Measurements from ENCODE around the gene RSPH10B2. TPM values are rescaled to one million over a fixed set of nuclear protein-coding genes. Genes with fewer than 3 reads are reported as not detected.

The RSPH10B2 gene
- 0.22 TPM in 1 of 2 replicates, not detected in the other for total RNA-seq

DNA sequence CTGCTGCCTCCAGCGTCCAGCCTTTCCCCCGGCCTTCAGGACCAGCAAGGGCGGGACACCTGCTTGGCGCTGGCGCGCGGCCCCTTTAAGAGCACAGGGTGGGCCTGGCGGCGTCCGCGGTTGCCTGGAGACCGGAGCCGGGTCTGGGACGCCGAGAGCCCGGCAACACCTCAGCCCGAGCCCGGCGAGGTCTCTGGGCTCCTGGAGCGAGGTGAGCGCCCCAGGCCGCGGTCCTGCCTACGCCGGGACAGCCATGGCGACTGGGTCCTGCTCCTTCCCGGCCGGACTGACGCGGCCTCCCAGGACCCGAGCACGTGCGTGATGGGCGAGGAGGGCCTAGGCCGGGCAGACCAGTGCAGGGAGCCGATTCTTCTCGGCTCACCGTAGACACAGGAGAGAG is at the start of gene RSPH10B2:
Gene RSPH10B2, plus strand, starts transcription at position 140 of the 400 bp plus-strand sequence. CDS start 3,575 bp downstream, outside the sequence.

DNA sequence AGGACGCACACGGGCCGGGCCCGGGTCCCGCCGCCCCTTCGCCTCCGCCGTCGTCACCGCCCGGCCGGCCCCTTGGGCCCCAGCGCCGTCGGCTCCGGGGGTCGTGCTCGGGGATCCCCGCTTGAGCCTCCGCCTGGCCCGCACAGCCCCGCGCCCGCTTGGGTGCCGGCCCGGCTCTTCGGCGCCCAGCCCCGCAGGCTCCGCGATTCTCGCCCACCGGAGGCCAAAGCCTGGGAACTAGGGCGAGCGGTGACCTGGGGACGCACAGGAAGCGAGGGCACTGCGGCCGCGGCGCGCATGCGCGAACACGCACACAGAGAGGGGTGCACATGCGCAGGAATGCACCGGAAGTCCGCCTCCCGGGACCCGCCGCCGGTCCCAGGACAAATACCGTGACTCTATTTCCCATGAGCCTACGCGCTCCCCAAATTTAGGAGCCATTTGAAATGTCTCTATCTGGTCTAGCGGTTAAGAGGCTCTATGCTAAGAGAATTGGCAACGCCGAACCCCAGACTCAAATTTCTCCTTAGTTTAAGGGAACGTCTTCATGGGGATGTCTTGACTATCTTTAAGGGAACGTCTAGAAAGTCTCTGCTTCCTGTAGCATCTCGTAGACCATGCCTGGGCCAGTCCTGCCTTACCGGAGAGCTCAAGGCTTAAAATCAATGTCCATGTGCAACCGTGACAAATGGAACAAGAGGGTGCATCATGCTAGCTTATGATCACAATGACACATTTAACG is 47.1 kb upstream of the RSPH10B2 start, which contains the start of gene ZNF12:
Gene ZNF12, minus strand, starts transcription at position 282 of the 742 bp plus-strand sequence. CDS start 1,774 bp downstream, outside the sequence.

DNA sequence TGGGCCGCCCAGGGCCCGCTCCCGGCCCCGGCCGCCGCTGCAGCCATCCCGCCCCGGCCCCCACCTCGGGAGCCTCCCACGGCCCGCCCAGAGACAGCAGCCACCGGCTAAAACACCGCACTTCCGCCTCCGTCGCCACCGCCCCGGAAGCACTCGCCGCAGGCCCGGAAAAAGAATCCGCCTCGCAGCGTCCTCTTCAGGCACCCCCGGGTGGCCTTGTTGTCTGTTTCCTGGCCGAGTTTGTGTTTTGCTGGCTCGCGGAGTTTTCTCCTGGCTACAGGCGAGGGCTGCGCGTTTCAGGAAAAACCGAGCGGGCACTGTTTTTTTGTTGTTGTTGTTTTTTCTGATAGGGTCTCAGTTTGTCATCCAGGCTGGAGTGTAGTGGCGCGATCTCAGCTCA is 72.2 kb downstream of the RSPH10B2 start, which contains the start of gene CCZ1B:
Gene CCZ1B, minus strand, starts transcription at position 125 of the 400 bp plus-strand sequence. Its CDS starts 78 bp downstream, at position 47.

Other genes with a start within 250 kb of the RSPH10B2 start
- not detected in 2 replicates for gene GRID2IP, start 202.6 kb upstream of the RSPH10B2 start, total RNA-seq
- 41.1 and 56.0 TPM in 2 replicates for gene ZDHHC4, start 176.6 kb upstream of the RSPH10B2 start, total RNA-seq
- gene INTS15, start 164.1 kb upstream of the RSPH10B2 start, total RNA-seq, result 18.6 and 19.5 TPM in 2 replicates
- gene ZNF853, start 138.5 kb upstream of the RSPH10B2 start, total RNA-seq, result under 0.01 and 0.44 TPM in 2 replicates
- gene ZNF316, start 116.8 kb upstream of the RSPH10B2 start, total RNA-seq, result 14.7 and 19.6 TPM in 2 replicates
- gene ZNF12, start 47.2 kb upstream of the RSPH10B2 start, total RNA-seq, result 18.6 and 19.8 TPM in 2 replicates
- gene CCZ1B, start 72.2 kb downstream of the RSPH10B2 start, total RNA-seq, result 41.9 and 48.8 TPM in 2 replicates

All from placental pericyte (primary cell).